ENCODE data around the gene DARS2.
"Not testable (repeated sequence)": the region's sequence is repeated elsewhere in the genome, so short reads cannot be mapped to it uniquely, and the experiment has no call there.

DARS2 gene

GRCh38 chr1:173862146-173862768 is 37.8 kb downstream of the DARS2 start:
- DNase-seq: not testable (repeated sequence)

GRCh38 chr1:173862769-173863223 is 38.3 kb downstream of the DARS2 start:
- DNase-seq: peak in 1 of 3 donors; percentile 24

GRCh38 chr1:173863224-173864161 is 39.0 kb downstream of the DARS2 start:
- DNase-seq: no peak

GRCh38 chr1:173864179-173864867 is 39.9 kb downstream of the DARS2 start:
- no peak for DNase-seq

GRCh38 chr1:173865468-173866164 is 41.1 kb downstream of the DARS2 start:
- no peak for DNase-seq

GRCh38 chr1:173866413-173867115 is 42.1 kb downstream of the DARS2 start:
- no peak for DNase-seq

GRCh38 chr1:173867141-173867752 is 42.8 kb downstream of the DARS2 start:
- no peak for DNase-seq

GRCh38 chr1:173867753-173868265 is 43.3 kb downstream of the DARS2 start, which contains the start of gene GAS5:
GAS5 (minus strand) TSS chr1:173867989.
- peak; percentile 98 to 99 (median 98) for DNase-seq

GRCh38 chr1:173868266-173869020 is 44.0 kb downstream of the DARS2 start, which contains the start of gene ZBTB37:
ZBTB37 (plus strand) TSS chr1:173868380; CDS start chr1:173870226, 1,846 bp downstream.
- peak; percentile 63 to 84 (median 65) for DNase-seq

GRCh38 chr1:173869021-173869359 is 44.5 kb downstream of the DARS2 start:
- no peak for DNase-seq

- DNase-seq: peak in 1 of 3 donors; percentile 19
Observed at GRCh38 chr1:173870252-173871075, 46.0 kb downstream of the DARS2 start.

GRCh38 chr1:173871091-173871490 is 46.6 kb downstream of the DARS2 start:
- no peak for DNase-seq

- DNase-seq: no peak
Observed at GRCh38 chr1:173871500-173871899, 47.0 kb downstream of the DARS2 start.

- DNase-seq: no peak
Observed at GRCh38 chr1:173876732-173877131, 52.3 kb downstream of the DARS2 start.

GRCh38 chr1:173878251-173878650 is 53.8 kb downstream of the DARS2 start:
- DNase-seq: no peak

- DNase-seq: not testable (repeated sequence)
Observed at GRCh38 chr1:173881117-173881516, 56.6 kb downstream of the DARS2 start.

GRCh38 chr1:173884701-173885100 is 60.2 kb downstream of the DARS2 start:
- DNase-seq: no peak

GRCh38 chr1:173886746-173887611 is 62.5 kb downstream of the DARS2 start:
- no peak for DNase-seq

All from suppressor macrophage treated with lipopolysaccharide for 1 hour (primary cell).